ENCODE results near the gene AFMID.

AFMID gene

GRCh38 chr17:78249074-78249817 lies 62.1 kb downstream of the AFMID start:
- H3K4me3 ChIP-seq (replicated peaks in 1 of 2; ENCODE audit: low read depth in 2 of 2, low read length in 2 of 2) = no peak overlapping the region
- TF ChIP-seq CTCF (IDR thresholded peaks at IDR 0.05; ENCODE audit: low read depth, low read length) = no peak
- no peak for DNase-seq (ENCODE audit: low read depth in 2 of 2)

GRCh38 chr17:78249818-78250806 lies 63.0 kb downstream of the AFMID start:
- TF ChIP-seq CTCF (IDR thresholded peaks at IDR 0.05; ENCODE audit: low read depth, low read length) = no peak
- no peak overlapping the region for H3K4me3 ChIP-seq (replicated peaks in 1 of 2; ENCODE audit: low read depth in 2 of 2, low read length in 2 of 2)
- no peak for DNase-seq (ENCODE audit: low read depth in 2 of 2)

- peak; percentile 85 to 92 for DNase-seq (ENCODE audit: low read depth in 2 of 2)
- H3K4me3 ChIP-seq (replicated peaks in 1 of 2; ENCODE audit: low read depth in 2 of 2, low read length in 2 of 2) = no peak overlapping the region
- TF ChIP-seq CTCF (IDR thresholded peaks at IDR 0.05; ENCODE audit: low read depth, low read length) = peak; percentile 99
Measured at GRCh38 chr17:78250891-78251772, 64.0 kb downstream of the AFMID start.

- no peak for DNase-seq (ENCODE audit: low read depth in 2 of 2)
- TF ChIP-seq CTCF (IDR thresholded peaks at IDR 0.05; ENCODE audit: low read depth, low read length) = no peak
- no peak overlapping the region for H3K4me3 ChIP-seq (replicated peaks in 1 of 2; ENCODE audit: low read depth in 2 of 2, low read length in 2 of 2)
Measured at GRCh38 chr17:78251773-78252103, 64.6 kb downstream of the AFMID start.

- TF ChIP-seq CTCF (IDR thresholded peaks at IDR 0.05; ENCODE audit: low read depth, low read length) = no peak
- H3K4me3 ChIP-seq (replicated peaks in 1 of 2; ENCODE audit: low read depth in 2 of 2, low read length in 2 of 2) = no peak overlapping the region
- DNase-seq (ENCODE audit: low read depth in 2 of 2) = no peak
Measured at GRCh38 chr17:78252111-78252634, 65.0 kb downstream of the AFMID start.
